GM23338 (cell line): ENCODE data around the gene MKRN2OS. TPM values are rescaled to one million over a fixed set of nuclear protein-coding genes. Genes with fewer than 3 reads are reported as not detected.

Source experiments
- ATAC-seq: fragments of 200-7000 bp; cut with Tn5 transposase; 3 replicates; pipeline ENCODE4 v1.9.1; 2020
- DNase-seq: peaks from one replicate; pipeline ENCODE4 v3.0.0-alpha.2; 2015; ENCODE audit warnings: low spot score
- H2AFZ ChIP-seq: fragments of 200-600 bp; sonication (generic); 2 replicates; pipeline ENCODE4 v1.8.0; 2016; ENCODE audit warnings: antibody characterized with exemption, mild to moderate bottlenecking, moderate library complexity
- H3F3A ChIP-seq: fragments of 200-600 bp; sonication (generic); replicated peaks from 2 replicates; pipeline ENCODE4 v1.8.0; 2017; ENCODE audit warnings: antibody characterized with exemption, mixed run types, low read depth
- H3K27ac ChIP-seq: fragments of 200-600 bp; sonication (generic); 2 replicates; pipeline ENCODE4 v1.6.1; 2016; ENCODE audit warnings: low read depth
- H3K27me3 ChIP-seq: fragments of 200-600 bp; sonication (generic); 2 replicates; pipeline ENCODE4 v1.8.0; 2016; ENCODE audit warnings: mild to moderate bottlenecking, mixed run types, moderate library complexity; ENCODE audit not compliant: insufficient read depth
- H3K36me3 ChIP-seq: fragments of 200-600 bp; sonication (generic); 2 replicates; pipeline ENCODE4 v1.8.0; 2016; ENCODE audit warnings: mild to moderate bottlenecking; ENCODE audit not compliant: insufficient read depth
- H3K4me1 ChIP-seq: fragments of 200-600 bp; sonication (generic); 2 replicates; pipeline ENCODE4 v1.8.0; 2016; ENCODE audit warnings: mild to moderate bottlenecking, moderate library complexity; ENCODE audit not compliant: insufficient read depth
- H3K4me2 ChIP-seq: fragments of 200-600 bp; sonication (generic); 2 replicates; pipeline ENCODE4 v1.7.1; 2017; ENCODE audit warnings: mixed run types
- H3K4me3 ChIP-seq: fragments of 200-600 bp; sonication (generic); 2 replicates; pipeline ENCODE4 v1.6.1; 2016; ENCODE audit warnings: mixed run types
- H3K79me2 ChIP-seq: fragments of 200-600 bp; sonication (generic); replicated peaks from 2 replicates; pipeline ENCODE4 v1.8.0; 2017; ENCODE audit warnings: mild to moderate bottlenecking; ENCODE audit not compliant: insufficient read depth
- H3K9me2 ChIP-seq: fragments of 200-600 bp; sonication (generic); 2 replicates; pipeline ENCODE4 v1.8.0; 2017; ENCODE audit not compliant: insufficient read depth
- H4K20me1 ChIP-seq: fragments of 200-600 bp; sonication (generic); replicated peaks from 2 replicates; pipeline ENCODE4 v1.8.0; 2017; ENCODE audit warnings: mild to moderate bottlenecking; ENCODE audit not compliant: insufficient read depth
- H3K27ac Mint-ChIP-seq: 2 replicates; pipeline ENCODE4 v1.8.0; 2020; ENCODE audit warnings: inconsistent platforms, mild to moderate bottlenecking, moderate library complexity, mixed read lengths
- H3K27me3 Mint-ChIP-seq: 3 replicates; pipeline ENCODE4 v1.8.0; 2022; ENCODE audit warnings: low read depth, mild to moderate bottlenecking, moderate library complexity, mixed read lengths, inconsistent platforms; ENCODE audit not compliant: insufficient read depth, poor library complexity
- H3K36me3 Mint-ChIP-seq: 3 replicates; pipeline ENCODE4 v1.8.0; 2021; ENCODE audit warnings: low read depth, mild to moderate bottlenecking, inconsistent platforms, moderate library complexity, mixed read lengths
- H3K4me1 Mint-ChIP-seq: 3 replicates; pipeline ENCODE4 v1.8.0; 2020; ENCODE audit warnings: mild to moderate bottlenecking, inconsistent platforms, mixed read lengths
- H3K4me3 Mint-ChIP-seq: 3 replicates; pipeline ENCODE4 v1.8.0; 2021; ENCODE audit warnings: moderate library complexity, mild to moderate bottlenecking, inconsistent platforms, mixed read lengths
- H3K9me3 Mint-ChIP-seq: 3 replicates; pipeline ENCODE4 v1.8.0; 2020; ENCODE audit warnings: moderate library complexity, mild to moderate bottlenecking, inconsistent platforms, mixed read lengths
- CTCF ChIP-seq, 2 experiments: fragments of 200-600 bp in 1 of 2; sonication (generic) in 1 of 2; conservative IDR thresholded peaks; 2 replicates each; pipeline versions ENCODE4 v1.5.1 to v1.6.1; 2016 to 2017; ENCODE audit warnings: antibody characterized with exemption in 2 of 2, low read depth in 2 of 2, mild to moderate bottlenecking in 2 of 2, moderate library complexity in 1 of 2
- ETS1 ChIP-seq: IDR thresholded peaks from 2 replicates; pipeline ENCODE4 v1.6.1; 2016; ENCODE audit warnings: antibody characterized with exemption
- EZH2phosphoT487 ChIP-seq: fragments of 200-600 bp; sonication (generic); IDR thresholded peaks from one replicate; pipeline ENCODE4 v1.8.1; 2018; ENCODE audit warnings: antibody characterized with exemption; ENCODE audit not compliant: unreplicated experiment
- polyA plus RNA-seq: library from polyadenylated mRNA; unstranded; fragments of >200 nt; fragmentation: Nextera tagmentation; extraction: Ambion mirVana; gene quantifications from 2 replicates; pipeline ENCODE4 v1.2.1, GENCODE V29; 2016
- total RNA-seq: library from RNA; depleted of rRNA; stranded (reverse); fragments of >200 nt; shearing (Covaris generic); gene quantifications from 2 replicates; pipeline ENCODE4 v1.2.3, GENCODE V29; 2014
- TF ChIP-seq, protein P1 (sequence below): fragments of 250-450 bp; sonication (Bioruptor Pico); IDR thresholded peaks from 2 replicates; pipeline ENCODE4 v1.5.0; 2020; ENCODE audit warnings: mild to moderate bottlenecking, moderate library complexity

Gene MKRN2OS
- total and polyA plus RNA-seq, 2 experiments from 2014 or later, result 0.55 TPM; not detected in 1

- Histone ChIP-seq H2AFZ (no peak overlapping the region), H3F3A (no peaks in the 10 kb centered on the region), H3K9me2 (no peaks in the 10 kb centered on the region), H3K27me3 (no peaks in the 10 kb centered on the region), H3K36me3 (peaks cover 6% of the 10 kb centered on the region; the same call in 1 of the 2 replicates), H3K79me2 (no peaks in the 10 kb centered on the region), H3K4me3 (no peak overlapping the region), H4K20me1 (no peaks in the 10 kb centered on the region), H3K4me1 (peaks cover 12% of the 10 kb centered on the region; the same call in 1 of the 2 replicates), H3K27ac (no peak overlapping the region), H3K4me2 (no peak overlapping the region)
- Mint-ChIP-seq H3K36me3 (peaks cover 9% of the 10 kb centered on the region; the same call in 1 of the 3 replicates), H3K27ac (no peak overlapping the region), H3K4me3 (no peak overlapping the region), H3K9me3 (no peaks in the 10 kb centered on the region), H3K27me3 (peaks cover 3% of the 10 kb centered on the region), H3K4me1 (peaks cover 30% of the 10 kb centered on the region)
- DNase-seq, result peak; percentile 69
- ATAC-seq, result peak; percentile 64
- TF ChIP-seq ETS1, result no peak
- TF ChIP-seq EZH2phosphoT487, result no peak
- peak; percentile 44 to 70 for TF ChIP-seq CTCF (conservative IDR thresholded peaks at IDR 0.05; ENCODE audit: low read depth in 2 of 2)
- TF ChIP-seq, protein P1, sequence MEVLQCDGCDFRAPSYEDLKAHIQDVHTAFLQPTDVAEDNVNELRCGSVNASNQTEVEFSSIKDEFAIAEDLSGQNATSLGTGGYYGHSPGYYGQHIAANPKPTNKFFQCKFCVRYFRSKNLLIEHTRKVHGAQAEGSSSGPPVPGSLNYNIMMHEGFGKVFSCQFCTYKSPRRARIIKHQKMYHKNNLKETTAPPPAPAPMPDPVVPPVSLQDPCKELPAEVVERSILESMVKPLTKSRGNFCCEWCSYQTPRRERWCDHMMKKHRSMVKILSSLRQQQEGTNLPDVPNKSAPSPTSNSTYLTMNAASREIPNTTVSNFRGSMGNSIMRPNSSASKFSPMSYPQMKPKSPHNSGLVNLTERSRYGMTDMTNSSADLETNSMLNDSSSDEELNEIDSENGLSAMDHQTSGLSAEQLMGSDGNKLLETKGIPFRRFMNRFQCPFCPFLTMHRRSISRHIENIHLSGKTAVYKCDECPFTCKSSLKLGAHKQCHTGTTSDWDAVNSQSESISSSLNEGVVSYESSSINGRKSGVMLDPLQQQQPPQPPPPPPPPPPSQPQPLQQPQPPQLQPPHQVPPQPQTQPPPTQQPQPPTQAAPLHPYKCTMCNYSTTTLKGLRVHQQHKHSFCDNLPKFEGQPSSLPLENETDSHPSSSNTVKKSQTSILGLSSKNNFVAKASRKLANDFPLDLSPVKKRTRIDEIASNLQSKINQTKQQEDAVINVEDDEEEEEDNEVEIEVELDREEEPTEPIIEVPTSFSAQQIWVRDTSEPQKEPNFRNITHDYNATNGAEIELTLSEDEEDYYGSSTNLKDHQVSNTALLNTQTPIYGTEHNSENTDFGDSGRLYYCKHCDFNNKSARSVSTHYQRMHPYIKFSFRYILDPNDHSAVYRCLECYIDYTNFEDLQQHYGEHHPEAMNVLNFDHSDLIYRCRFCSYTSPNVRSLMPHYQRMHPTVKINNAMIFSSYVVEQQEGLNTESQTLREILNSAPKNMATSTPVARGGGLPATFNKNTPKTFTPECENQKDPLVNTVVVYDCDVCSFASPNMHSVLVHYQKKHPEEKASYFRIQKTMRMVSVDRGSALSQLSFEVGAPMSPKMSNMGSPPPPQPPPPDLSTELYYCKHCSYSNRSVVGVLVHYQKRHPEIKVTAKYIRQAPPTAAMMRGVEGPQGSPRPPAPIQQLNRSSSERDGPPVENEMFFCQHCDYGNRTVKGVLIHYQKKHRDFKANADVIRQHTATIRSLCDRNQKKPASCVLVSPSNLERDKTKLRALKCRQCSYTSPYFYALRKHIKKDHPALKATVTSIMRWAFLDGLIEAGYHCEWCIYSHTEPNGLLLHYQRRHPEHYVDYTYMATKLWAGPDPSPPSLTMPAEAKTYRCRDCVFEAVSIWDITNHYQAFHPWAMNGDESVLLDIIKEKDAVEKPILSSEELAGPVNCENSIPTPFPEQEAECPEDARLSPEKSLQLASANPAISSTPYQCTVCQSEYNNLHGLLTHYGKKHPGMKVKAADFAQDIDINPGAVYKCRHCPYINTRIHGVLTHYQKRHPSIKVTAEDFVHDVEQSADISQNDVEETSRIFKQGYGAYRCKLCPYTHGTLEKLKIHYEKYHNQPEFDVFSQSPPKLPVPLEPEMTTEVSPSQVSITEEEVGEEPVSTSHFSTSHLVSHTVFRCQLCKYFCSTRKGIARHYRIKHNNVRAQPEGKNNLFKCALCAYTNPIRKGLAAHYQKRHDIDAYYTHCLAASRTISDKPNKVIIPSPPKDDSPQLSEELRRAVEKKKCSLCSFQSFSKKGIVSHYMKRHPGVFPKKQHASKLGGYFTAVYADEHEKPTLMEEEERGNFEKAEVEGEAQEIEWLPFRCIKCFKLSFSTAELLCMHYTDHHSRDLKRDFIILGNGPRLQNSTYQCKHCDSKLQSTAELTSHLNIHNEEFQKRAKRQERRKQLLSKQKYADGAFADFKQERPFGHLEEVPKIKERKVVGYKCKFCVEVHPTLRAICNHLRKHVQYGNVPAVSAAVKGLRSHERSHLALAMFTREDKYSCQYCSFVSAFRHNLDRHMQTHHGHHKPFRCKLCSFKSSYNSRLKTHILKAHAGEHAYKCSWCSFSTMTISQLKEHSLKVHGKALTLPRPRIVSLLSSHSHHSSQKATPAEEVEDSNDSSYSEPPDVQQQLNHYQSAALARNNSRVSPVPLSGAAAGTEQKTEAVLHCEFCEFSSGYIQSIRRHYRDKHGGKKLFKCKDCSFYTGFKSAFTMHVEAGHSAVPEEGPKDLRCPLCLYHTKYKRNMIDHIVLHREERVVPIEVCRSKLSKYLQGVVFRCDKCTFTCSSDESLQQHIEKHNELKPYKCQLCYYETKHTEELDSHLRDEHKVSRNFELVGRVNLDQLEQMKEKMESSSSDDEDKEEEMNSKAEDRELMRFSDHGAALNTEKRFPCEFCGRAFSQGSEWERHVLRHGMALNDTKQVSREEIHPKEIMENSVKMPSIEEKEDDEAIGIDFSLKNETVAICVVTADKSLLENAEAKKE (CRISPR knock-in tag), result no peak
Measured at GRCh38 chr3:12541625-12542024, 3.7 kb downstream of the MKRN2OS start.
